ENCODE results near the gene OPA3. TPM values are rescaled to one million over a fixed set of nuclear protein-coding genes. Genes with fewer than 3 reads are reported as not detected.

OPA3 gene
- total RNA-seq, 1 experiment from 2014 or later, result 17.7 TPM

GRCh38 chr19:45564131-45564780 lies 20.3 kb downstream of the OPA3 start:
- Mint-ChIP-seq H3K27ac (ENCODE audit: unreplicated experiment) (no peak overlapping the region), H3K36me3 (ENCODE audit: insufficient read depth, unreplicated experiment) (peaks cover 7% of the 10 kb centered on the region), H3K4me1 (ENCODE audit: low read depth, unreplicated experiment) (peaks cover 7% of the 10 kb centered on the region), H3K27me3 (ENCODE audit: insufficient read depth, unreplicated experiment) (no peaks in the 10 kb centered on the region), H3K9me3 (ENCODE audit: unreplicated experiment) (no peaks in the 10 kb centered on the region), H3K4me3 (ENCODE audit: unreplicated experiment) (no peak overlapping the region)
- no peaks in the 10 kb centered on the region for H3K27me3 ChIP-seq (replicated peaks; ENCODE audit: control insufficient read depth, insufficient read depth, low read length)
- CTCF ChIA-PET, result no interaction called here
- H3K36me3 ChIP-seq (ENCODE audit: control insufficient read depth, insufficient read depth, low read length), result no peaks in the 10 kb centered on the region; the same call in 1 of the 2 replicates
- H3K9me3 ChIP-seq, result no peaks in the 10 kb centered on the region
- no TSS peak for BruUV-seq (replicated peaks)
- H3K4me1 ChIP-seq, result no peaks in the 10 kb centered on the region
- no peak for DNase-seq
- POLR2A ChIA-PET, result interaction anchor here (0.6 kb wide), 1 partner anchor 20 kb away, joined by 9 read pairs; no protein-coding TSS in a partner anchor
- intact Hi-C loops (cut with micrococcal nuclease; ENCODE audit: unreplicated experiment), result no loop called here
- H3K4me3 ChIP-seq (ENCODE audit: low read depth, low read length), result no peak overlapping the region
- TF ChIP-seq CTCF (IDR thresholded peaks at IDR 0.05; ENCODE audit: insufficient read depth in 1 of 2, low read depth in 1 of 2, low read length in 1 of 2, severe bottlenecking in 1 of 2, unreplicated experiment in 1 of 2), result no peak

DNA sequence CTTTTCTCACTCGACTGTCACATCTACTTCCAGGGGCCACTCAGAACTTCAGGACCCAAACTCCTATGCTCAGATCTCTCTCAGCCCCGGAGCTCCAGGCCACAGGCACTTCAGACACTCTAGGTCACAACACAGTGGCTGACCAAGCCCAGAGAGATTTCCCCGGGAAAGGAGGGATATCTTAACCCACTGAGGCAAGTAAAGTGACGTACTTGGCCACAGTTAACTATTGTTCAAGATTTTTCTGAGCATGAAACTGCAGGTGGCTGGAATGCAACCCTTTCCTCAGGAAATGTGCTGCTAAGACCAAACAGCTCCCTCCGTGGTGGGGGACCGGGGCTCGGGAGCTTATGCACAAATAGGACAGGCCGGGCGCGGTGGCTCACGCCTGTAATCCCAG lies 23.9 kb downstream of the OPA3 start:
- no peak for DNase-seq
- Histone ChIP-seq H3K4me1 (no peaks in the 10 kb centered on the region), H3K36me3 (ENCODE audit: control insufficient read depth, insufficient read depth, low read length) (peaks cover 2% of the 10 kb centered on the region; the same call in 1 of the 2 replicates), H3K27me3 (replicated peaks; ENCODE audit: control insufficient read depth, insufficient read depth, low read length) (no peaks in the 10 kb centered on the region), H3K9me3 (no peaks in the 10 kb centered on the region), H3K4me3 (ENCODE audit: low read depth, low read length) (no peak overlapping the region)
- Mint-ChIP-seq H3K4me1 (ENCODE audit: low read depth, unreplicated experiment) (peaks cover 14% of the 10 kb centered on the region), H3K27ac (ENCODE audit: unreplicated experiment) (peak overlapping the region; percentile 3), H3K9me3 (ENCODE audit: unreplicated experiment) (no peaks in the 10 kb centered on the region), H3K27me3 (ENCODE audit: insufficient read depth, unreplicated experiment) (no peaks in the 10 kb centered on the region), H3K36me3 (ENCODE audit: insufficient read depth, unreplicated experiment) (peaks cover 7% of the 10 kb centered on the region), H3K4me3 (ENCODE audit: unreplicated experiment) (no peak overlapping the region)
- TF ChIP-seq CTCF (IDR thresholded peaks at IDR 0.05; ENCODE audit: insufficient read depth in 1 of 2, low read depth in 1 of 2, low read length in 1 of 2, severe bottlenecking in 1 of 2, unreplicated experiment in 1 of 2), result no peak
- no TSS peak for BruUV-seq (replicated peaks)
- intact Hi-C loops (cut with micrococcal nuclease; ENCODE audit: unreplicated experiment), result no loop called here
- POLR2A ChIA-PET, result no interaction called here
- CTCF ChIA-PET, result no interaction called here

DNA sequence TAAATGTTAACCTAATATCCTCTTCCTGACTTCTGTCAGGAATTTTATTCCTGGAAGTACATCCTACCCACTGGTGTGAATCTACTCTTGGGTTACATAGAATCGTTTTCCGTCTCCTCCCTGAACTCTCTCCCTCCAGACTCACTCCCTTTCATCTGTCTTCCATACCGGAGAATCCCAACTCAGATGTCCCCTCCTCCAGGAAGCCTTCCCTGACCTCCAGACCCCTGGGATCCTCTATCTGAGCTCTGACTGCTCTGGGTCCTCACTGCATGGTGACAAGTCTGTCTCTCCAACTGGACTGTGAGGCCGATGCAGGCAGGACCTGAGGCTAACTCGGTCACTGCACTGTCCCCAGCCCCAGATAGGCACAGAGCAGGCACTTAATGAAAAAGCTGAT lies 24.6 kb downstream of the OPA3 start:
- H3K27me3 Mint-ChIP-seq (ENCODE audit: insufficient read depth, unreplicated experiment), result no peaks in the 10 kb centered on the region
- DNase-seq, result no peak
- POLR2A ChIA-PET, result no interaction called here
- H3K27ac Mint-ChIP-seq (ENCODE audit: unreplicated experiment), result peak overlapping the region; percentile 3
- CTCF ChIA-PET, result no interaction called here
- Histone ChIP-seq H3K27me3 (replicated peaks; ENCODE audit: control insufficient read depth, insufficient read depth, low read length) (no peaks in the 10 kb centered on the region), H3K4me1 (no peaks in the 10 kb centered on the region), H3K36me3 (ENCODE audit: control insufficient read depth, insufficient read depth, low read length) (peaks cover 2% of the 10 kb centered on the region; the same call in 1 of the 2 replicates), H3K4me3 (ENCODE audit: low read depth, low read length) (no peak overlapping the region), H3K9me3 (no peaks in the 10 kb centered on the region)
- H3K36me3 Mint-ChIP-seq (ENCODE audit: insufficient read depth, unreplicated experiment), result peaks cover 7% of the 10 kb centered on the region
- no TSS peak for BruUV-seq (replicated peaks)
- no peak for TF ChIP-seq CTCF (IDR thresholded peaks at IDR 0.05; ENCODE audit: insufficient read depth in 1 of 2, low read depth in 1 of 2, low read length in 1 of 2, severe bottlenecking in 1 of 2, unreplicated experiment in 1 of 2)
- H3K4me3 Mint-ChIP-seq (ENCODE audit: unreplicated experiment), result no peak overlapping the region
- H3K9me3 Mint-ChIP-seq (ENCODE audit: unreplicated experiment), result no peaks in the 10 kb centered on the region
- H3K4me1 Mint-ChIP-seq (ENCODE audit: low read depth, unreplicated experiment), result peaks cover 14% of the 10 kb centered on the region
- intact Hi-C loops (cut with micrococcal nuclease; ENCODE audit: unreplicated experiment), result no loop called here

Measured in Caco-2 (cell line).